A673 (cell line): ENCODE data around the gene AGAP1.

Experiments
- EZH2 ChIP-seq: fragments of 200-600 bp; sonication (generic); IDR thresholded peaks from 2 replicates; pipeline ENCODE4 v1.6.1; 2017; ENCODE audit warnings: borderline replicate concordance, low read depth, mild to moderate bottlenecking, mixed read lengths, antibody characterized with exemption, low read length; ENCODE audit not compliant: poor library complexity, severe bottlenecking
- TF ChIP-seq, protein P1 (sequence below): fragments of 300-800, 200-600 bp; sonication (generic); conservative IDR thresholded peaks from 2 replicates; pipeline ENCODE4 v1.5.1; 2017; ENCODE audit warnings: low read depth, mild to moderate bottlenecking, antibody characterized with exemption, low read length, moderate library complexity, mixed read lengths

GRCh38 chr2:235992024-235992423 is 498.2 kb downstream of the AGAP1 start:
- TF ChIP-seq, protein P1, sequence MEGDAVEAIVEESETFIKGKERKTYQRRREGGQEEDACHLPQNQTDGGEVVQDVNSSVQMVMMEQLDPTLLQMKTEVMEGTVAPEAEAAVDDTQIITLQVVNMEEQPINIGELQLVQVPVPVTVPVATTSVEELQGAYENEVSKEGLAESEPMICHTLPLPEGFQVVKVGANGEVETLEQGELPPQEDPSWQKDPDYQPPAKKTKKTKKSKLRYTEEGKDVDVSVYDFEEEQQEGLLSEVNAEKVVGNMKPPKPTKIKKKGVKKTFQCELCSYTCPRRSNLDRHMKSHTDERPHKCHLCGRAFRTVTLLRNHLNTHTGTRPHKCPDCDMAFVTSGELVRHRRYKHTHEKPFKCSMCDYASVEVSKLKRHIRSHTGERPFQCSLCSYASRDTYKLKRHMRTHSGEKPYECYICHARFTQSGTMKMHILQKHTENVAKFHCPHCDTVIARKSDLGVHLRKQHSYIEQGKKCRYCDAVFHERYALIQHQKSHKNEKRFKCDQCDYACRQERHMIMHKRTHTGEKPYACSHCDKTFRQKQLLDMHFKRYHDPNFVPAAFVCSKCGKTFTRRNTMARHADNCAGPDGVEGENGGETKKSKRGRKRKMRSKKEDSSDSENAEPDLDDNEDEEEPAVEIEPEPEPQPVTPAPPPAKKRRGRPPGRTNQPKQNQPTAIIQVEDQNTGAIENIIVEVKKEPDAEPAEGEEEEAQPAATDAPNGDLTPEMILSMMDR, result no peak
- TF ChIP-seq EZH2, result no peak
